ENCODE data around the gene PITX1.

DNA sequence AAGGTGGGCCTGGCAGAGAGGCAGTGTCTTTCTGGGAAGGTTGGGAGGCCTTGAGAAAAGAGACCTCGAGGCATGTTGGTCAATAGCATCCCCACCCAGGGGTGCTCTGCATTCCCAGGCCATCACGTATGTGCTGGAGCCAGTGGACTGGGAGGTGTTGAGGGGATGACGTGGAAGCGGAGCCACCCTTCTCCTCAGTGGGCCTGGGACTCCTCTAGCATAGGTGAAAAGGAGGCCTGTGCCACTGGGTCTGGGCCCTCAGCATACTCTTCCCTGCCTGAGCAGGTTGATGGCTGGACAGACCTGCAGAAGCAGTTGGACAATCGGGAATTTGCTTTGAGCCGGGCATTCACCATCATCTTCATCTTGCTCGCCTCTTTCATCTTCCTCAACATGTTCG lies 25.5 kb downstream of the PITX1 start:
- TF ChIP-seq, protein P1, sequence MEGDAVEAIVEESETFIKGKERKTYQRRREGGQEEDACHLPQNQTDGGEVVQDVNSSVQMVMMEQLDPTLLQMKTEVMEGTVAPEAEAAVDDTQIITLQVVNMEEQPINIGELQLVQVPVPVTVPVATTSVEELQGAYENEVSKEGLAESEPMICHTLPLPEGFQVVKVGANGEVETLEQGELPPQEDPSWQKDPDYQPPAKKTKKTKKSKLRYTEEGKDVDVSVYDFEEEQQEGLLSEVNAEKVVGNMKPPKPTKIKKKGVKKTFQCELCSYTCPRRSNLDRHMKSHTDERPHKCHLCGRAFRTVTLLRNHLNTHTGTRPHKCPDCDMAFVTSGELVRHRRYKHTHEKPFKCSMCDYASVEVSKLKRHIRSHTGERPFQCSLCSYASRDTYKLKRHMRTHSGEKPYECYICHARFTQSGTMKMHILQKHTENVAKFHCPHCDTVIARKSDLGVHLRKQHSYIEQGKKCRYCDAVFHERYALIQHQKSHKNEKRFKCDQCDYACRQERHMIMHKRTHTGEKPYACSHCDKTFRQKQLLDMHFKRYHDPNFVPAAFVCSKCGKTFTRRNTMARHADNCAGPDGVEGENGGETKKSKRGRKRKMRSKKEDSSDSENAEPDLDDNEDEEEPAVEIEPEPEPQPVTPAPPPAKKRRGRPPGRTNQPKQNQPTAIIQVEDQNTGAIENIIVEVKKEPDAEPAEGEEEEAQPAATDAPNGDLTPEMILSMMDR (IDR thresholded peaks at IDR 0.05) = no peak
- TF ChIP-seq POLR2A (IDR thresholded peaks at IDR 0.05) = no peak

Data from lower leg skin (tissue), 3 donors.